ENCODE measurements around the gene STK11.
"Not testable (repeated sequence)": the region's sequence is repeated elsewhere in the genome, so short reads cannot be mapped to it uniquely, and the experiment has no call there.

STK11 gene

GRCh38 chr19:1206864-1207450, 1.4 kb downstream of the STK11 start:
- no peak for DNase-seq (ENCODE audit: extremely low read depth in 1 of 2, low read depth in 1 of 2)

GRCh38 chr19:1208830-1209229, 3.3 kb downstream of the STK11 start:
- DNase-seq (ENCODE audit: extremely low read depth in 1 of 2, low read depth in 1 of 2): not testable (repeated sequence)

- DNase-seq (ENCODE audit: extremely low read depth in 1 of 2, low read depth in 1 of 2): no peak
These were observed 4.6 kb downstream of the STK11 start for GRCh38 chr19:1210227-1210538.

- DNase-seq (ENCODE audit: extremely low read depth in 1 of 2, low read depth in 1 of 2): no peak
These were observed 6.1 kb downstream of the STK11 start for GRCh38 chr19:1211494-1212234.

GRCh38 chr19:1213391-1214286, 8.1 kb downstream of the STK11 start:
- DNase-seq (ENCODE audit: extremely low read depth in 1 of 2, low read depth in 1 of 2): no peak

- DNase-seq (ENCODE audit: extremely low read depth in 1 of 2, low read depth in 1 of 2): no peak
These were observed 8.8 kb downstream of the STK11 start for GRCh38 chr19:1214299-1214861.

DNA sequence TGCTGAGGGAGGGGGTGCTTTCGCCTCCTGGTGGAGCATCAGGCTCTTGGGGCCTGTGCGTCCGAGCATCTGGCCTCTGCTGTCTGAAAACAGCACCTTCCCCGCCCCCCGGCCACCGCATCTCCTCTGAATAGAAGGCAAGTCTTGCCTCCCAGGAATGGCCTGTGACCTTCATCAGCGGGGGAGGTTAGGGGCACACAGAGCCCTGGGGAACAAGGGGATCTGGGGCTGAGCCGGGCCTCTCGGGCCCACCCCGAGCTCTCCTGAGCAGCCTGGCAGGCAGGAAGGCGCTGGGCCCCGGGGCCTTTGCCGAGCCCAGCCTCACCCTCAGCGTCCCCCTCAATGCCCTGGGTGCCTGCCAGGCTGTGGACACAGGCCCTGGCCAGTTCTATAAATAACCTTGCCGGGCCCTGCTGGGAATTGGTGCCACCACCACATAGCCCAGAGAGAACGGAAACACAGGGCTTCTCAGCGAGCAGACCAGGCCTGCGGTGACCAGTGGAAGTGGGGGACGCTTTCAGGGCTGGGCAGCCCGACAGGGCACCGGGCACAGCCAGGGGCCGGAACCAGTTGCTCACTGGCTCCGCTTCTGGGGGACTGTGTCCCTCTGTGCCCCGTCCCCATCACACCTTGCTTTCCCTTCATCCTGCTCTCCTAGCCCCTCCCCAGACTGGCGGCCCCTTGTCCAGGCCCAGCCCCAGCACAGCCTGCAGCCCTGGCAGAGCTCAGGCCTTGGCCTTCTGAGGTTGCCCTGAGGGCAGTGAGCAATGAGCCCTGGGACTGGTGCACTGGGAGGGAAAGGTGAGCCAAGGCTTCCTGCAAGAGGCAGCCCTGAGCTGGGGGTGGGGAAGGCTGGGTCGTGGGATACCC, 9.5 kb downstream of the STK11 start:
- DNase-seq (ENCODE audit: extremely low read depth in 1 of 2, low read depth in 1 of 2): no peak

- DNase-seq (ENCODE audit: extremely low read depth in 1 of 2, low read depth in 1 of 2): no peak
These were observed 11.2 kb downstream of the STK11 start for GRCh38 chr19:1216756-1217155.

- DNase-seq (ENCODE audit: extremely low read depth in 1 of 2, low read depth in 1 of 2): no peak
These were observed 11.8 kb downstream of the STK11 start for GRCh38 chr19:1217366-1217765.

GRCh38 chr19:1218751-1219567, 13.4 kb downstream of the STK11 start:
- DNase-seq (ENCODE audit: extremely low read depth in 1 of 2, low read depth in 1 of 2): no peak

GRCh38 chr19:1219786-1220476, 14.4 kb downstream of the STK11 start:
- DNase-seq (ENCODE audit: extremely low read depth in 1 of 2, low read depth in 1 of 2): no peak

DNA sequence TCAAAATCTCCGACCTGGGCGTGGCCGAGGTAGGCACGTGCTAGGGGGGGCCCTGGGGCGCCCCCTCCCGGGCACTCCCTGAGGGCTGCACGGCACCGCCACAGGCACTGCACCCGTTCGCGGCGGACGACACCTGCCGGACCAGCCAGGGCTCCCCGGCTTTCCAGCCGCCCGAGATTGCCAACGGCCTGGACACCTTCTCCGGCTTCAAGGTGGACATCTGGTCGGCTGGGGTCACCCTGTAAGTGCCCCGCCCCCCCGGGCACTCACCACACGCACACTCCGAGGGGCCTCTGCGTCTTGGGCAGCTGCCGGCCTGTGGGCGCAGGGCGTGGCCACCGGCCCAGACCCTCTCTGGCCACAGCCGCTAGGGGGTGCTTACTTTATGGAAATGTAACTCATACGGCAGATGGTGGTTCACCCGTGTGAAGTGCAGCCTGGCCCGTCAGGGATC, 14.9 kb downstream of the STK11 start:
- DNase-seq (ENCODE audit: extremely low read depth in 1 of 2, low read depth in 1 of 2): no peak

DNA sequence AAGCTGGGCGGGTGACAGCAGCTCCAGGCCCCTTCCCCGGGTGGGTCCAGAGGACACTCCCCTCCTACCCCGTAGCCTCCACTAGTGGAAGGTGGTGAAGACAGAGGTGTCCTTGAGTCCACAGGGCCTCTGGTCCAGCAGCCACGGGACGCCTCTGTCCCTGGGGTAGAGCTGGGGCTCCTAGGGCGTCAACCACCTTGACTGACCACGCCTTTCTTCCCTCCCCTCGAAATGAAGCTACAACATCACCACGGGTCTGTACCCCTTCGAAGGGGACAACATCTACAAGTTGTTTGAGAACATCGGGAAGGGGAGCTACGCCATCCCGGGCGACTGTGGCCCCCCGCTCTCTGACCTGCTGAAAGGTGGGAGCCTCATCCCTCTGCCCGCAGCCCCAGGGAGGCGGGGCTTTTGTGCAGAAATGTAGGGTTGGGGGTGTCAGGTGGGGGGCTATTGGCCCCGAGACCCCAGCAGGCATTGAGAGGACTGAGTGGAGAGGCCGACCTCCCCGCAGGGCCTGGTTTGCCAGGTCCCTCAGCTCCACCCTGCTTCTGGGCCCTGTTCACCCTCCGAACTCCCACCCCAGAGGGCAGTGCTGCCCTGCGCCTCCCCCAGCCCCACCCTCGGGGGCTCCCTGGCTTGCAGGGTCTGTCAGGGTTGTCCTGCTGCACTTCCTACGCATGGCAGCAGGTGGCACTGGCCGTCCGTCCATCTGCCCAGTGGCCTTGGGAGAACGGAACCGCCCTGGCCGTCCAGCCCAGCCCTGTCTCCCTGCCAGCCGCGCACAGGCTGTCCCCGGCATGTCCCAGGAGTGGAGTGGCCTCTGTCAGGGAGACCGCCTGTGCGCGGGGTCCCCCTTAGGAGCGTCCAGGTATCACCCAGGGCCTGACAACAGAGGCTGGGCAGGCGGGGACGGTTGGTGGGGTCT, 15.7 kb downstream of the STK11 start:
- DNase-seq (ENCODE audit: extremely low read depth in 1 of 2, low read depth in 1 of 2): no peak

- no peak for DNase-seq (ENCODE audit: extremely low read depth in 1 of 2, low read depth in 1 of 2)
These were observed 16.3 kb downstream of the STK11 start for GRCh38 chr19:1221904-1222255.

GRCh38 chr19:1222394-1222793, 16.8 kb downstream of the STK11 start:
- DNase-seq (ENCODE audit: extremely low read depth in 1 of 2, low read depth in 1 of 2): no peak

DNA sequence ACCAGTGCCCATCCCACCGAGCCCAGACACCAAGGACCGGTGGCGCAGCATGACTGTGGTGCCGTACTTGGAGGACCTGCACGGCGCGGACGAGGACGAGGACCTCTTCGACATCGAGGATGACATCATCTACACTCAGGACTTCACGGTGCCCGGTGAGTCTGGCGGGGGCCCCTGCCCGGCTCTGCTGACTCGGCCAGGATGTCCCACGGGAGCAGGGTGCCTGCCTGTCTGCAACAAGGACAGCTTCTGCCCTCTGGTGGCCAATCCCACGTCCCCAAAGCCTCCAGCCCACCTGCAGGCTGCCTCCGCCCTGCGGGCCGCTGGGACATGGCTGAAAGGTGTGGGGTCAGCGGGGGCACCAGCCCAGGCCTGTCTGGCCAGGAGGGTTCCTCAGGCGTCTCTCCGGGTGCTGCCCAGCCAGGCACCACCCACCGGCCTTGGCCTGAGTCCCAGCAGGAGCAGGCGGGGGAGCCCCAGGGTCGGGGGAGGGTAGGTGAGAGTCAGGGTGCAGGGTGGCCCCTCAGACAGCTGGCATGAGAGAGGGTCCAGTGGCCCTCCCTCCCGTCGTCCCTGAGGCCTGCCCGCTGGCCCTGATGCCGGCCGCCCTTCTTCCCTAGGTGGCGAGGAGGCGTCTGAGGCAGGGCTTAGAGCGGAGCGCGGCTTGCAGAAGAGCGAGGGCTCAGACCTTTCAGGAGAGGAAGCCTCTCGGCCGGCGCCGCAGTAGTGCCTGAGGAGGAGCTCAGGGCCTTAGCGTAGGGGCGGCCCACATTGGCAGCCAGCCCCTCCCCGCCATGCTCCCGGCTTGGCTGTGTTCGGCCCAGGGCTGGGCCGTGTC, 17.7 kb downstream of the STK11 start:
- no peak for DNase-seq (ENCODE audit: extremely low read depth in 1 of 2, low read depth in 1 of 2)
